MCF 10A (cell line): ENCODE measurements around the gene AEBP1. TPM values are rescaled to one million over a fixed set of nuclear protein-coding genes. Genes with fewer than 3 reads are reported as not detected.

ENCODE experiments used
- BruUV-seq: library from RNA; stranded (reverse); fragments of 400-500 nt; replicated peaks from 2 replicates; lab custom pipeline; 2021; lab: Mats Ljungman, UMichigan
- CTCF ChIA-PET: fragments of 300-600 bp; sonication (Branson Sonifier 250); formaldehyde crosslinking; extraction: SDS; loops from one replicate; lab custom pipeline; 2021; ENCODE audit warnings: antibody characterized with exemption, inconsistent platforms; lab: Yijun Ruan, JAX
- POLR2A ChIA-PET: fragments of 300-600, 350-650 bp; sonication (Branson Sonifier 250); formaldehyde crosslinking; extraction: SDS; loops from one replicate; lab custom pipeline; 2020; ENCODE audit warnings: antibody characterized with exemption, inconsistent platforms; lab: Yijun Ruan, JAX
- DNase-seq: peaks from one replicate; pipeline ENCODE4 v3.0.0-alpha.2; 2018; ENCODE audit not compliant: unreplicated experiment
- H3K27ac Mint-ChIP-seq: one replicate; pipeline ENCODE4 v1.8.0; 2022; ENCODE audit warnings: mild to moderate bottlenecking, low read depth, mixed read lengths; ENCODE audit not compliant: unreplicated experiment
- H3K27me3 Mint-ChIP-seq: one replicate; pipeline ENCODE4 v1.8.0; 2022; ENCODE audit warnings: mixed read lengths; ENCODE audit not compliant: insufficient read depth, unreplicated experiment
- H3K36me3 Mint-ChIP-seq: one replicate; pipeline ENCODE4 v1.8.0; 2022; ENCODE audit warnings: mild to moderate bottlenecking, moderate library complexity, mixed read lengths; ENCODE audit not compliant: insufficient read depth, unreplicated experiment
- H3K4me1 Mint-ChIP-seq: one replicate; pipeline ENCODE4 v1.8.0; 2022; ENCODE audit warnings: mixed read lengths; ENCODE audit not compliant: insufficient read depth, unreplicated experiment
- H3K4me3 Mint-ChIP-seq: one replicate; pipeline ENCODE4 v1.8.0; 2022; ENCODE audit warnings: mild to moderate bottlenecking, moderate library complexity, mixed read lengths; ENCODE audit not compliant: unreplicated experiment
- H3K9me3 Mint-ChIP-seq: one replicate; pipeline ENCODE4 v1.8.0; 2022; ENCODE audit warnings: mixed read lengths; ENCODE audit not compliant: unreplicated experiment
- intact Hi-C: fragments of 100-400 bp; cut with micrococcal nuclease; formaldehyde crosslinking; loops from 2 replicates; pipeline ENCODE4 v1.14.1; 2022
- total RNA-seq: library from RNA; stranded (reverse); gene quantifications from 2 replicates; pipeline ENCODE4 v1.2.3, GENCODE V29; 2022
- TF ChIP-seq, protein P1 (sequence below): fragments of 200-600 bp; IDR thresholded peaks from one replicate; pipeline ENCODE4 v1.8.0; 2022; ENCODE audit warnings: antibody characterized with exemption, mild to moderate bottlenecking; ENCODE audit not compliant: unreplicated experiment

Gene AEBP1
- total RNA-seq, 1 experiment from 2014 or later = not detected

DNA sequence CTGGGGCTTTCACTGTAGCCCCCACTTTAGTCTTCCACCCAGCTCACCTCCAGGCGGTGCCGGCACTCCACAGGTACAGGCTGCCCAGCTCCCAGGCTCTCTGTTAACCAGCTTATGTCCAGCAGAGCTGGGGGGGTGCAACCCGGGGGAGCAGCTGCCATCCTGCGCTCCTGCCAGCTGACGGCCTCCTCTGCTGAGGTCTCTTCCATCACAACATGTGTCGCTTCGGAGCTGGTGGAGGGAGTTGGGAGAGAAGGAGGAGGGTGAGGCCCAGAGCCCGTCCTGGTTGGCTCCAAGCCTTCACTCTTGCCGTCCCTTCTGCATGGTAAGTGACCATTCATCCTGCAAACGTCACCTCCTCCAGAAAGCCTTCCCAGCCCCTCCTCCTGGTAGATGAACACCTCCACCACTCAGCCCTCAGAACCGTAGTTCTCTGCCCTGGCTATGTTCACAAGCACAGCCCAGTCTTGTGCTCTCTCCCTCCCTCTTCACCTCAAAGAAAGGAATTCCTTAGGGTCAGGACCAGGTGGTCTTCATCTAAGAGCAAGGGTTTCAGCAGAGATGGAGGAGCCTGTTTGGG, 23.4 kb upstream of the AEBP1 start:
- intact Hi-C loops = loop anchor here (5.0 kb wide), 1 partner anchor 42 kb away; the partner anchor contains the start of gene POLD2
- TF ChIP-seq, protein P1, sequence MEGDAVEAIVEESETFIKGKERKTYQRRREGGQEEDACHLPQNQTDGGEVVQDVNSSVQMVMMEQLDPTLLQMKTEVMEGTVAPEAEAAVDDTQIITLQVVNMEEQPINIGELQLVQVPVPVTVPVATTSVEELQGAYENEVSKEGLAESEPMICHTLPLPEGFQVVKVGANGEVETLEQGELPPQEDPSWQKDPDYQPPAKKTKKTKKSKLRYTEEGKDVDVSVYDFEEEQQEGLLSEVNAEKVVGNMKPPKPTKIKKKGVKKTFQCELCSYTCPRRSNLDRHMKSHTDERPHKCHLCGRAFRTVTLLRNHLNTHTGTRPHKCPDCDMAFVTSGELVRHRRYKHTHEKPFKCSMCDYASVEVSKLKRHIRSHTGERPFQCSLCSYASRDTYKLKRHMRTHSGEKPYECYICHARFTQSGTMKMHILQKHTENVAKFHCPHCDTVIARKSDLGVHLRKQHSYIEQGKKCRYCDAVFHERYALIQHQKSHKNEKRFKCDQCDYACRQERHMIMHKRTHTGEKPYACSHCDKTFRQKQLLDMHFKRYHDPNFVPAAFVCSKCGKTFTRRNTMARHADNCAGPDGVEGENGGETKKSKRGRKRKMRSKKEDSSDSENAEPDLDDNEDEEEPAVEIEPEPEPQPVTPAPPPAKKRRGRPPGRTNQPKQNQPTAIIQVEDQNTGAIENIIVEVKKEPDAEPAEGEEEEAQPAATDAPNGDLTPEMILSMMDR = no peak
- Mint-ChIP-seq H3K36me3 (peaks cover 22% of the 10 kb centered on the region), H3K4me3 (peak overlapping the region; percentile 87), H3K27me3 (no peaks in the 10 kb centered on the region), H3K4me1 (peaks cover 7% of the 10 kb centered on the region), H3K27ac (peak overlapping the region; percentile 85), H3K9me3 (no peaks in the 10 kb centered on the region)
- no TSS peak for BruUV-seq
- CTCF ChIA-PET = interaction anchor here (1.0 kb wide), 4 partner anchors 8 to 917 kb away, joined by 3 read pairs; no protein-coding TSS in a partner anchor
- POLR2A ChIA-PET = interaction anchor here (0.6 to 2.1 kb wide), 4 partner anchors 9 to 473 kb away, joined by 3 to 12 read pairs (median 4); partner anchors contain the start of gene DBNL
- no peak for DNase-seq

DNA sequence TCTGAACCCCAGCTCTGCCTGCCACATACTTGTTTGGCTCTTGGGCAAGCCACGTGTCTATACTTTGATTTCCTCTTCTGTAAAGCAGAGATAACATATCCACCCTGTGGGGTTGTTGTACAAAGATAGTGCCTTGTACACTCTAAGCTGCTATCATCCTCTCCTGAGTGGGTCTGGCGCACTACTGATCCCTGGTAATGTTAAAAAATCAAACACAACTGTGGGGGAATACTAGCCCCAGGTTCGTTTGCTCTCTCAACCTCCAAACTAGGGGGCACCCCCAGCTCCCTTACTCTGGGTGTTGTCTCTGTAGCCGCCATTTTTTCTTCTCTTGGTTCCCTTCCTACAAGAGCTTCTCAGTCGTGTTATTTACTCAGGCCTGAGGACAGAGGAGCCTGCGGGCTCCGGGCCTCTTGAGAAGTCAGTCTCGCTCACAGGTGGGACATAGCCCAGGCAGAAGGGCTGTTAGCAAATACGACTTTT, 22.8 kb upstream of the AEBP1 start:
- Mint-ChIP-seq H3K27ac (peak overlapping the region; percentile 85), H3K9me3 (no peaks in the 10 kb centered on the region), H3K4me3 (peak overlapping the region; percentile 87), H3K27me3 (no peaks in the 10 kb centered on the region), H3K4me1 (peaks cover 7% of the 10 kb centered on the region), H3K36me3 (peaks cover 17% of the 10 kb centered on the region)
- ChIA-PET POLR2A (interaction anchor here (0.6 to 2.1 kb wide), 6 partner anchors 9 to 804 kb away, joined by 3 to 12 read pairs (median 3); partner anchors contain the start of genes DBNL, PURB and YKT6), CTCF (interaction anchor here (0.7 to 1.0 kb wide), 4 partner anchors 9 to 917 kb away, joined by 3 read pairs; no protein-coding TSS in a partner anchor)
- no peak for DNase-seq
- intact Hi-C loops = loop anchor here (5.0 kb wide), 1 partner anchor 41 kb away; the partner anchor contains the start of gene POLD2
- TF ChIP-seq, protein P1 = no peak
- TSS peak; percentile 64 for BruUV-seq

DNA sequence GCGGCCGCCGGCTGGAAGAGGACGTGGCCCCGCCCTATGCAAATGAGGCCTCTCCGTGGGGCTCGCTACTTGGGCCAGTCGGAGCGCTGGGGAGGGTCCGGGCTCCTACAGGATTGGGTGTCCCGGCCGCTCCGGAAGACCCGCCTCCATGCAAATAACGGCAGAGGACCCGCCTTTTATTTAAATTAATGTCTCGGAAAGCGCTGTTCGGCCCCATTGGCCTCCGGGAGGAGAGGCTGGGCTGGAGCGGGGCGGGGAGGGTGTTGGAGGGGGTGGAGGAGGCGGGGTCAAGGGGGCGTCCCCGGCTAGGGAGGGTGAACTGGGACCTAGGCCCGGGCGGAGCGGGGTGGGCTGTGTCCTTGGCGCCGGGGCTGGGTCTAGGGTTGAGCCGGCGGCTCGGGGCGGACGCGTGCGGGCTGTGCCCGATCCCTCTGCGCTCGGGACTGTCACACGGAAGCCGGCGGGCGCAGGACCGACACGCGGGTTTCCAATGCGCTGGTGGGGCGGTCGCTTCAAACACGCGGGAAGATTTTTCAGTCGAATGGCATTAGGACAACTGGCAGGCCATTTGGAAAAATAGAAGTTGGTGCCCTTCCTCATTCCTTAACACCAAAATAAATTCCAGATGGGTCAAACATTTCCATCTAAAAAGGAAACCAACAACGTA, 21.5 kb upstream of the AEBP1 start:
- TF ChIP-seq, protein P1 = no peak

DNA sequence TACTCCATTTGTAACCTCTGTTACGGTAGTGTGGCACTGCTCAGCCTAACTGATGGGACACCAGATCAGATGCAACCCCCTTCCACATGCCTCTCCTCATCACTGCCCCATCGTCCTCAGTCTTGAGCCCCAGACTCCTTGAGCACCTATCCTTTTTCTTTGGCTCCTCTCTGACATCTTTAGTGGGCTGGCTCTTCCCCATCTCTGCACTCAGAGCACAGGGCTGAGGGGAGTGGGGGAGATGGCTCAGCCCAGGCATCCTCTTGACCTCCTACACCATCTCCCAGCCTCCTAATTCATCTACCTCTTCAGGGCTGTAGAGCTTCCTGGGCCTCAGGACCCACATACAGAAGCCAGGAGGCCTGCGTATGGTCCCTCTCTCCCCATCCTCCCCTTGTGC, 20.3 kb upstream of the AEBP1 start:
- Mint-ChIP-seq H3K9me3 (no peaks in the 10 kb centered on the region), H3K4me3 (peak overlapping the region; percentile 87), H3K27ac (peak overlapping the region; percentile 27), H3K36me3 (peaks cover 1% of the 10 kb centered on the region), H3K4me1 (peaks cover 14% of the 10 kb centered on the region), H3K27me3 (no peaks in the 10 kb centered on the region)
- BruUV-seq = no TSS peak
- intact Hi-C loops = loop anchor here (5.0 kb wide), 1 partner anchor 39 kb away; the partner anchor contains the start of gene POLD2
- no peak for DNase-seq
- TF ChIP-seq, protein P1 = no peak
- CTCF ChIA-PET = interaction anchor here (0.6 kb wide), 1 partner anchor 39 kb away, joined by 6 read pairs; the partner anchor contains the start of gene DBNL
- POLR2A ChIA-PET = interaction anchor here (1.5 kb wide), 1 partner anchor 39 kb away, joined by 3 read pairs; no protein-coding TSS in a partner anchor

More for the DNA sequence above, 21.5 kb upstream of the AEBP1 start:
- Mint-ChIP-seq H3K27me3 (no peaks in the 10 kb centered on the region), H3K27ac (peak overlapping the region; percentile 85), H3K4me3 (peak overlapping the region; percentile 87), H3K36me3 (peaks cover 12% of the 10 kb centered on the region), H3K4me1 (peaks cover 7% of the 10 kb centered on the region), H3K9me3 (no peaks in the 10 kb centered on the region)
- POLR2A ChIA-PET = no interaction called here
- peak; percentile 99 for DNase-seq
- intact Hi-C loops = loop anchor here (5.0 kb wide), 1 partner anchor 40 kb away; the partner anchor contains the start of gene POLD2
- CTCF ChIA-PET = no interaction called here
- BruUV-seq = no TSS peak
